HEK293 (cell line): ENCODE measurements around the gene GSAP.

Source experiments
- CTCF ChIA-PET: fragments of 350-600 bp; formaldehyde crosslinking; extraction: SDS; loops from one replicate; lab custom pipeline; 2021; ENCODE audit warnings: antibody characterized with exemption; lab: Yijun Ruan, JAX
- POLR2A ChIA-PET: fragments of 300-600 bp; formaldehyde crosslinking; extraction: SDS; loops from one replicate; lab custom pipeline; 2020; ENCODE audit warnings: antibody characterized with exemption, inconsistent platforms; lab: Yijun Ruan, JAX
- H3K27ac ChIP-seq: fragments of 200-500 bp; sonication (Bioruptor generic); 2 replicates; pipeline ENCODE4 v1.5.1; 2014; ENCODE audit warnings: low read depth, low read length, control low read depth, inconsistent platforms; ENCODE audit errors: extremely low read depth
- H3K36me3 ChIP-seq, 2 experiments: fragments of 200-500 bp in 1 of 2; sonication (Bioruptor generic) in 1 of 2; 1 replicate in 1 of 2; 2 replicates in 1 of 2; pipeline ENCODE4 v1.5.1; 2014 to 2017; ENCODE audit warnings: inconsistent platforms in 2 of 2, low read length in 2 of 2; ENCODE audit not compliant: control insufficient read depth in 2 of 2, insufficient read depth in 1 of 2
- H3K4me1 ChIP-seq: fragments of 200-500 bp; sonication (Bioruptor generic); 2 replicates; pipeline ENCODE4 v1.5.1; 2014; ENCODE audit warnings: mild to moderate bottlenecking, low read length, inconsistent platforms; ENCODE audit not compliant: control insufficient read depth, insufficient read depth
- H3K4me3 ChIP-seq: 2 replicates; pipeline ENCODE4 v1.5.1; 2011; ENCODE audit warnings: low read depth, mild to moderate bottlenecking, control low read depth, low read length, moderate library complexity
- H3K9me3 ChIP-seq: fragments of 200-500 bp; sonication (Bioruptor generic); 2 replicates; pipeline ENCODE4 v1.5.1; 2014; ENCODE audit warnings: low read depth, low read length, inconsistent platforms; ENCODE audit not compliant: control insufficient read depth, insufficient read depth
- HIC1 ChIP-seq: fragments of 450-650 bp; formaldehyde crosslinking; IDR thresholded peaks from 2 replicates; pipeline ENCODE4 v1.5.1; 2016; ENCODE audit warnings: missing biosample characterization, missing genetic modification characterization
- IKZF3 ChIP-seq: fragments of 450-650 bp; IDR thresholded peaks from 2 replicates; pipeline ENCODE4 v1.5.0; 2018; ENCODE audit warnings: missing biosample characterization, mild to moderate bottlenecking, missing genetic modification characterization, moderate library complexity
- KLF17 ChIP-seq: fragments of 450-650 bp; formaldehyde crosslinking; IDR thresholded peaks from 2 replicates; pipeline ENCODE4 v1.5.1; 2016; ENCODE audit warnings: missing biosample characterization, missing genetic modification characterization
- TCF7L2 ChIP-seq: IDR thresholded peaks from 2 replicates; pipeline ENCODE4 v1.6.1; 2011; ENCODE audit warnings: low read depth, mild to moderate bottlenecking, inconsistent platforms, low read length, moderate library complexity, borderline replicate concordance
- TSHZ1 ChIP-seq: fragments of 450-650 bp; formaldehyde crosslinking; IDR thresholded peaks from 2 replicates; pipeline ENCODE4 v1.5.1; 2016; ENCODE audit warnings: missing biosample characterization, missing genetic modification characterization, borderline replicate concordance
- ZBTB17 ChIP-seq: fragments of 450-650 bp; formaldehyde crosslinking; IDR thresholded peaks from 2 replicates; pipeline ENCODE4 v1.5.1; 2016; ENCODE audit warnings: missing biosample characterization, missing genetic modification characterization
- ZBTB20 ChIP-seq: fragments of 450-650 bp; formaldehyde crosslinking; IDR thresholded peaks from 2 replicates; pipeline ENCODE4 v1.5.1; 2016; ENCODE audit warnings: missing biosample characterization, missing genetic modification characterization
- ZBTB7A ChIP-seq: fragments of 450-650 bp; formaldehyde crosslinking; IDR thresholded peaks from 2 replicates; pipeline ENCODE4 v1.5.1; 2016; ENCODE audit warnings: low read depth, missing biosample characterization, missing genetic modification characterization
- ZFHX2 ChIP-seq: fragments of 450-650 bp; formaldehyde crosslinking; conservative IDR thresholded peaks from 2 replicates; pipeline ENCODE4 v1.5.1; 2016; ENCODE audit warnings: missing biosample characterization, missing genetic modification characterization
- ZIC2 ChIP-seq: fragments of 450-650 bp; formaldehyde crosslinking; IDR thresholded peaks from 2 replicates; pipeline ENCODE4 v1.5.1; 2016; ENCODE audit warnings: missing biosample characterization, missing genetic modification characterization
- ZNF274 ChIP-seq, 2 experiments: fragments of 200-500 bp in 1 of 2; fragments of 450-650 bp in 1 of 2; sonication (Bioruptor generic) in 1 of 2; formaldehyde crosslinking in 1 of 2; IDR thresholded peaks; 2 replicates each; pipeline versions ENCODE4 v1.5.1 to v1.6.1; 2014 to 2016; ENCODE audit warnings: borderline replicate concordance in 1 of 2, inconsistent platforms in 1 of 2, low read length in 1 of 2, missing biosample characterization in 1 of 2, missing genetic modification characterization in 1 of 2
- ZNF341 ChIP-seq: fragments of 450-650 bp; formaldehyde crosslinking; IDR thresholded peaks from 2 replicates; pipeline ENCODE4; 2016; ENCODE audit warnings: low read depth, missing biosample characterization, missing genetic modification characterization
- ZNF548 ChIP-seq: fragments of 450-650 bp; formaldehyde crosslinking; IDR thresholded peaks from 2 replicates; pipeline ENCODE4 v1.5.1; 2016; ENCODE audit warnings: missing biosample characterization, missing genetic modification characterization
- ZNF585B ChIP-seq: fragments of 450-650 bp; formaldehyde crosslinking; IDR thresholded peaks from 2 replicates; pipeline ENCODE4 v1.5.1; 2016; ENCODE audit warnings: missing biosample characterization, missing genetic modification characterization
- ZNF610 ChIP-seq: fragments of 450-650 bp; formaldehyde crosslinking; IDR thresholded peaks from 2 replicates; pipeline ENCODE4 v1.5.1; 2016; ENCODE audit warnings: missing biosample characterization, missing genetic modification characterization, borderline replicate concordance
- ZNF623 ChIP-seq: fragments of 450-650 bp; formaldehyde crosslinking; IDR thresholded peaks from 2 replicates; pipeline ENCODE4 v1.5.1; 2016; ENCODE audit warnings: missing biosample characterization, missing genetic modification characterization
- ZNF670 ChIP-seq: fragments of 450-650 bp; formaldehyde crosslinking; IDR thresholded peaks from 2 replicates; pipeline ENCODE4 v1.5.1; 2016; ENCODE audit warnings: missing biosample characterization, missing genetic modification characterization, low read depth
- ZNF701 ChIP-seq: fragments of 450-650 bp; formaldehyde crosslinking; IDR thresholded peaks from 2 replicates; pipeline ENCODE4 v1.5.1; 2016; ENCODE audit warnings: missing biosample characterization, missing genetic modification characterization
- ZNF747 ChIP-seq: fragments of 450-650 bp; formaldehyde crosslinking; IDR thresholded peaks from 2 replicates; pipeline ENCODE4 v1.5.1; 2016; ENCODE audit warnings: missing biosample characterization, missing genetic modification characterization
- ZNF791 ChIP-seq: fragments of 450-650 bp; formaldehyde crosslinking; IDR thresholded peaks from 2 replicates; pipeline ENCODE4 v1.5.1; 2016; ENCODE audit warnings: missing biosample characterization, missing genetic modification characterization
- ZXDB ChIP-seq: fragments of 450-650 bp; formaldehyde crosslinking; IDR thresholded peaks from 2 replicates; pipeline ENCODE4 v1.5.1; 2016; ENCODE audit warnings: missing biosample characterization, missing genetic modification characterization
- TF ChIP-seq, protein P1 (sequence below): fragments of 450-650 bp; formaldehyde crosslinking; IDR thresholded peaks from 2 replicates; pipeline ENCODE4 v1.5.1; 2016; ENCODE audit warnings: missing biosample characterization, missing genetic modification characterization, borderline replicate concordance
- TF ChIP-seq, protein P2 (sequence below): fragments of 450-650 bp; formaldehyde crosslinking; IDR thresholded peaks from 2 replicates; pipeline ENCODE4 v1.5.1; 2016; ENCODE audit warnings: missing biosample characterization, missing genetic modification characterization

The GSAP gene

DNA sequence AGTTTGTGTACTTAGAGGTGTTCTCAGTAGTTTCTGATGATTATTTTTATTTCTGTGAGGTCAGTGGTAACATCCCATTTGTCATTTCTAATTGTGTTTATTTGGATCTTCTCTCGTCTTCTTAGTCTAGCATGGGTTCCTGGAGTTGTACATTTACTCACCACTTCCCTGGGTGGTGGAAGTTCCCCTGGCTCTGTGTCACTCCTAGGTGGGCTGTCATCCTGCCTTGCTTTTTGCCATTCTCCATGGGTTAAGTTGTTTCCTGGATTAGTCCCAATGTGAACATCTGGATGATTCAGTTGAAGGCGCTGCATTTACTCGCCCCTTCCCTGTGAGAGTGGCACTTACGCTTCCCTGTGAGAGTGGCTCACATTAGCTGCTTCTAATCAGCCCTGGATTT lies 48.2 kb downstream of the GSAP start (continued):
- TF ChIP-seq, protein P1, sequence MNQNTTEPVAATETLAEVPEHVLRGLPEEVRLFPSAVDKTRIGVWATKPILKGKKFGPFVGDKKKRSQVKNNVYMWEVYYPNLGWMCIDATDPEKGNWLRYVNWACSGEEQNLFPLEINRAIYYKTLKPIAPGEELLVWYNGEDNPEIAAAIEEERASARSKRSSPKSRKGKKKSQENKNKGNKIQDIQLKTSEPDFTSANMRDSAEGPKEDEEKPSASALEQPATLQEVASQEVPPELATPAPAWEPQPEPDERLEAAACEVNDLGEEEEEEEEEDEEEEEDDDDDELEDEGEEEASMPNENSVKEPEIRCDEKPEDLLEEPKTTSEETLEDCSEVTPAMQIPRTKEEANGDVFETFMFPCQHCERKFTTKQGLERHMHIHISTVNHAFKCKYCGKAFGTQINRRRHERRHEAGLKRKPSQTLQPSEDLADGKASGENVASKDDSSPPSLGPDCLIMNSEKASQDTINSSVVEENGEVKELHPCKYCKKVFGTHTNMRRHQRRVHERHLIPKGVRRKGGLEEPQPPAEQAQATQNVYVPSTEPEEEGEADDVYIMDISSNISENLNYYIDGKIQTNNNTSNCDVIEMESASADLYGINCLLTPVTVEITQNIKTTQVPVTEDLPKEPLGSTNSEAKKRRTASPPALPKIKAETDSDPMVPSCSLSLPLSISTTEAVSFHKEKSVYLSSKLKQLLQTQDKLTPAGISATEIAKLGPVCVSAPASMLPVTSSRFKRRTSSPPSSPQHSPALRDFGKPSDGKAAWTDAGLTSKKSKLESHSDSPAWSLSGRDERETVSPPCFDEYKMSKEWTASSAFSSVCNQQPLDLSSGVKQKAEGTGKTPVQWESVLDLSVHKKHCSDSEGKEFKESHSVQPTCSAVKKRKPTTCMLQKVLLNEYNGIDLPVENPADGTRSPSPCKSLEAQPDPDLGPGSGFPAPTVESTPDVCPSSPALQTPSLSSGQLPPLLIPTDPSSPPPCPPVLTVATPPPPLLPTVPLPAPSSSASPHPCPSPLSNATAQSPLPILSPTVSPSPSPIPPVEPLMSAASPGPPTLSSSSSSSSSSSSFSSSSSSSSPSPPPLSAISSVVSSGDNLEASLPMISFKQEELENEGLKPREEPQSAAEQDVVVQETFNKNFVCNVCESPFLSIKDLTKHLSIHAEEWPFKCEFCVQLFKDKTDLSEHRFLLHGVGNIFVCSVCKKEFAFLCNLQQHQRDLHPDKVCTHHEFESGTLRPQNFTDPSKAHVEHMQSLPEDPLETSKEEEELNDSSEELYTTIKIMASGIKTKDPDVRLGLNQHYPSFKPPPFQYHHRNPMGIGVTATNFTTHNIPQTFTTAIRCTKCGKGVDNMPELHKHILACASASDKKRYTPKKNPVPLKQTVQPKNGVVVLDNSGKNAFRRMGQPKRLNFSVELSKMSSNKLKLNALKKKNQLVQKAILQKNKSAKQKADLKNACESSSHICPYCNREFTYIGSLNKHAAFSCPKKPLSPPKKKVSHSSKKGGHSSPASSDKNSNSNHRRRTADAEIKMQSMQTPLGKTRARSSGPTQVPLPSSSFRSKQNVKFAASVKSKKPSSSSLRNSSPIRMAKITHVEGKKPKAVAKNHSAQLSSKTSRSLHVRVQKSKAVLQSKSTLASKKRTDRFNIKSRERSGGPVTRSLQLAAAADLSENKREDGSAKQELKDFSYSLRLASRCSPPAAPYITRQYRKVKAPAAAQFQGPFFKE: no peak
- TF ChIP-seq IKZF3 (tag by site-specific recombination) (no peak), TCF7L2 (no peak), ZFHX2 (tag by site-specific recombination) (no peak), ZNF548 (no peak), HIC1 (no peak), ZXDB (tag by site-specific recombination) (no peak), KLF17 (tag by site-specific recombination) (no peak), ZNF747 (tag by site-specific recombination) (no peak), ZNF670 (no peak), ZBTB17 (tag by site-specific recombination) (no peak), ZNF623 (no peak)

- POLR2A ChIA-PET: no interaction called here
- Histone ChIP-seq H3K27ac (no peak overlapping the region), H3K9me3 (no peaks in the 10 kb centered on the region), H3K36me3 (no peaks in the 10 kb centered on the region), H3K4me1 (peaks cover 7% of the 10 kb centered on the region), H3K4me3 (no peak overlapping the region)
- CTCF ChIA-PET: no interaction called here
- TF ChIP-seq ZIC2 (tag by site-specific recombination): no peak
- no peak for TF ChIP-seq ZNF585B (tag by site-specific recombination)
- TF ChIP-seq ZBTB20 (tag by site-specific recombination): no peak
- TF ChIP-seq, protein P2, sequence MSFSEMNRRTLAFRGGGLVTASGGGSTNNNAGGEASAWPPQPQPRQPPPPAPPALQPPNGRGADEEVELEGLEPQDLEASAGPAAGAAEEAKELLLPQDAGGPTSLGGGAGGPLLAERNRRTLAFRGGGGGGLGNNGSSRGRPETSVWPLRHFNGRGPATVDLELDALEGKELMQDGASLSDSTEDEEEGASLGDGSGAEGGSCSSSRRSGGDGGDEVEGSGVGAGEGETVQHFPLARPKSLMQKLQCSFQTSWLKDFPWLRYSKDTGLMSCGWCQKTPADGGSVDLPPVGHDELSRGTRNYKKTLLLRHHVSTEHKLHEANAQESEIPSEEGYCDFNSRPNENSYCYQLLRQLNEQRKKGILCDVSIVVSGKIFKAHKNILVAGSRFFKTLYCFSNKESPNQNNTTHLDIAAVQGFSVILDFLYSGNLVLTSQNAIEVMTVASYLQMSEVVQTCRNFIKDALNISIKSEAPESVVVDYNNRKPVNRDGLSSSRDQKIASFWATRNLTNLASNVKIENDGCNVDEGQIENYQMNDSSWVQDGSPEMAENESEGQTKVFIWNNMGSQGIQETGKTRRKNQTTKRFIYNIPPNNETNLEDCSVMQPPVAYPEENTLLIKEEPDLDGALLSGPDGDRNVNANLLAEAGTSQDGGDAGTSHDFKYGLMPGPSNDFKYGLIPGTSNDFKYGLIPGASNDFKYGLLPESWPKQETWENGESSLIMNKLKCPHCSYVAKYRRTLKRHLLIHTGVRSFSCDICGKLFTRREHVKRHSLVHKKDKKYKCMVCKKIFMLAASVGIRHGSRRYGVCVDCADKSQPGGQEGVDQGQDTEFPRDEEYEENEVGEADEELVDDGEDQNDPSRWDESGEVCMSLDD: no peak
- TF ChIP-seq TSHZ1: no peak
- TF ChIP-seq ZNF791 (tag by site-specific recombination): no peak
- no peak for TF ChIP-seq ZNF610
- TF ChIP-seq ZBTB7A (tag by site-specific recombination): no peak
- TF ChIP-seq ZNF341: no peak
- TF ChIP-seq ZNF274 (IDR thresholded peaks at IDR 0.05; ENCODE audit: low read length): no peak
- TF ChIP-seq ZNF274 (tag by site-specific recombination; IDR thresholded peaks at IDR 0.05; ENCODE audit: borderline replicate concordance): no peak
- TF ChIP-seq ZNF701 (tag by site-specific recombination): no peak
Measured at GRCh38 chr7:77362905-77363304, 53.2 kb downstream of the GSAP start.
